ENCODE results near the gene MOCS1.

GRCh38 chr6:39978240-39978639 is 44.0 kb upstream of the MOCS1 start:
- TF ChIP-seq CTCF (IDR thresholded peaks at IDR 0.05; ENCODE audit: low read depth, low read length, poor library complexity, severe bottlenecking) (no peak), EZH2phosphoT487 (IDR thresholded peaks at IDR 0.05; ENCODE audit: borderline replicate concordance, low read length) (no peak)
